ENCODE results near the gene ZBTB34. TPM values are rescaled to one million over a fixed set of nuclear protein-coding genes. Genes with fewer than 3 reads are reported as not detected.

ZBTB34 gene
- total and polyA plus RNA-seq, 9 of the 15 experiments (the other 6 are each of a cell fraction or from before 2014, with no cell fraction given) = 2.7 to 15.6 (median 9.8) TPM

DNA sequence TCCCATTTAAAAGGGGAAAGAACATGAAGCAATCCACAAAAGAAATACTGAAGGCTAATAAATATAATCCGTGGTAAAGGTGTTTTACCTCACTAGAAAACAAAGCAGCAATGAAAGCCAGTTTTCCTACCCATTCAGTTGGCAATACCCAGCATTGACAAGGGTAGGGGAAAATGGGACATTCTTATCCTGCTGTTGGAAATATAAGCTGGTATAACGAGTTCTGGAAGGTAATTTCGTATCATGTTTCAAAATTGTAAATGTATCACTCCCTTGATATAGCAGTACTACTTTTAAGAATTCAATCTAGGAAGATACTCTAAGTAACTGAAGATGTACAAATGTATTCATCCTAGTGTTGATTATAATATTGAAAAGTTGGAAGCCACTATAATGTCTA, 31.2 kb downstream of the ZBTB34 start (continued):
- TF ChIP-seq, protein P1, sequence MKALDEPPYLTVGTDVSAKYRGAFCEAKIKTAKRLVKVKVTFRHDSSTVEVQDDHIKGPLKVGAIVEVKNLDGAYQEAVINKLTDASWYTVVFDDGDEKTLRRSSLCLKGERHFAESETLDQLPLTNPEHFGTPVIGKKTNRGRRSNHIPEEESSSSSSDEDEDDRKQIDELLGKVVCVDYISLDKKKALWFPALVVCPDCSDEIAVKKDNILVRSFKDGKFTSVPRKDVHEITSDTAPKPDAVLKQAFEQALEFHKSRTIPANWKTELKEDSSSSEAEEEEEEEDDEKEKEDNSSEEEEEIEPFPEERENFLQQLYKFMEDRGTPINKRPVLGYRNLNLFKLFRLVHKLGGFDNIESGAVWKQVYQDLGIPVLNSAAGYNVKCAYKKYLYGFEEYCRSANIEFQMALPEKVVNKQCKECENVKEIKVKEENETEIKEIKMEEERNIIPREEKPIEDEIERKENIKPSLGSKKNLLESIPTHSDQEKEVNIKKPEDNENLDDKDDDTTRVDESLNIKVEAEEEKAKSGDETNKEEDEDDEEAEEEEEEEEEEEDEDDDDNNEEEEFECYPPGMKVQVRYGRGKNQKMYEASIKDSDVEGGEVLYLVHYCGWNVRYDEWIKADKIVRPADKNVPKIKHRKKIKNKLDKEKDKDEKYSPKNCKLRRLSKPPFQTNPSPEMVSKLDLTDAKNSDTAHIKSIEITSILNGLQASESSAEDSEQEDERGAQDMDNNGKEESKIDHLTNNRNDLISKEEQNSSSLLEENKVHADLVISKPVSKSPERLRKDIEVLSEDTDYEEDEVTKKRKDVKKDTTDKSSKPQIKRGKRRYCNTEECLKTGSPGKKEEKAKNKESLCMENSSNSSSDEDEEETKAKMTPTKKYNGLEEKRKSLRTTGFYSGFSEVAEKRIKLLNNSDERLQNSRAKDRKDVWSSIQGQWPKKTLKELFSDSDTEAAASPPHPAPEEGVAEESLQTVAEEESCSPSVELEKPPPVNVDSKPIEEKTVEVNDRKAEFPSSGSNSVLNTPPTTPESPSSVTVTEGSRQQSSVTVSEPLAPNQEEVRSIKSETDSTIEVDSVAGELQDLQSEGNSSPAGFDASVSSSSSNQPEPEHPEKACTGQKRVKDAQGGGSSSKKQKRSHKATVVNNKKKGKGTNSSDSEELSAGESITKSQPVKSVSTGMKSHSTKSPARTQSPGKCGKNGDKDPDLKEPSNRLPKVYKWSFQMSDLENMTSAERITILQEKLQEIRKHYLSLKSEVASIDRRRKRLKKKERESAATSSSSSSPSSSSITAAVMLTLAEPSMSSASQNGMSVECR (CRISPR knock-in tag; IDR thresholded peaks at IDR 0.05) = no peak
- TF ChIP-seq NFATC3 (IDR thresholded peaks at IDR 0.05) (no peak), SP1 (CRISPR knock-in tag; IDR thresholded peaks at IDR 0.05) (no peak), SIN3A (IDR thresholded peaks at IDR 0.05; ENCODE audit: borderline replicate concordance in 2 of 2, control insufficient read depth in 1 of 2, low read depth in 2 of 2, low read length in 2 of 2) (no peak), PHB (CRISPR knock-in tag; IDR thresholded peaks at IDR 0.05) (no peak), CBX8 (IDR thresholded peaks at IDR 0.05; ENCODE audit: borderline replicate concordance, extremely low read depth, low read depth, low read length, poor library complexity, severe bottlenecking) (no peak), FOSL1 (tag; conservative IDR thresholded peaks at IDR 0.05) (no peak), ZNF584 (CRISPR knock-in tag; IDR thresholded peaks at IDR 0.05; ENCODE audit: low read depth) (no peak), RBM22 (IDR thresholded peaks at IDR 0.05; ENCODE audit: low read depth, low read length, poor library complexity, severe bottlenecking) (no peak), RFX1 (IDR thresholded peaks at IDR 0.05) (no peak), DPF2 (IDR thresholded peaks at IDR 0.05) (no peak), RBM15 (IDR thresholded peaks at IDR 0.05; ENCODE audit: insufficient read depth, low read length) (no peak)
- TF ChIP-seq, protein P2, sequence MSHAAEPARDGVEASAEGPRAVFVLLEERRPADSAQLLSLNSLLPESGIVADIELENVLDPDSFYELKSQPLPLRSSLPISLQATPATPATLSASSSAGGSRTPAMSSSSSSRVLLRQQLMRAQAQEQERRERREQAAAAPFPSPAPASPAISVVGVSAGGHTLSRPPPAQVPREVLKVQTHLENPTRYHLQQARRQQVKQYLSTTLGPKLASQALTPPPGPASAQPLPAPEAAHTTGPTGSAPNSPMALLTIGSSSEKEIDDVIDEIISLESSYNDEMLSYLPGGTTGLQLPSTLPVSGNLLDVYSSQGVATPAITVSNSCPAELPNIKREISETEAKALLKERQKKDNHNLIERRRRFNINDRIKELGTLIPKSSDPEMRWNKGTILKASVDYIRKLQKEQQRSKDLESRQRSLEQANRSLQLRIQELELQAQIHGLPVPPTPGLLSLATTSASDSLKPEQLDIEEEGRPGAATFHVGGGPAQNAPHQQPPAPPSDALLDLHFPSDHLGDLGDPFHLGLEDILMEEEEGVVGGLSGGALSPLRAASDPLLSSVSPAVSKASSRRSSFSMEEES (CRISPR knock-in tag; IDR thresholded peaks at IDR 0.05) = no peak
- TF ChIP-seq, protein P3, sequence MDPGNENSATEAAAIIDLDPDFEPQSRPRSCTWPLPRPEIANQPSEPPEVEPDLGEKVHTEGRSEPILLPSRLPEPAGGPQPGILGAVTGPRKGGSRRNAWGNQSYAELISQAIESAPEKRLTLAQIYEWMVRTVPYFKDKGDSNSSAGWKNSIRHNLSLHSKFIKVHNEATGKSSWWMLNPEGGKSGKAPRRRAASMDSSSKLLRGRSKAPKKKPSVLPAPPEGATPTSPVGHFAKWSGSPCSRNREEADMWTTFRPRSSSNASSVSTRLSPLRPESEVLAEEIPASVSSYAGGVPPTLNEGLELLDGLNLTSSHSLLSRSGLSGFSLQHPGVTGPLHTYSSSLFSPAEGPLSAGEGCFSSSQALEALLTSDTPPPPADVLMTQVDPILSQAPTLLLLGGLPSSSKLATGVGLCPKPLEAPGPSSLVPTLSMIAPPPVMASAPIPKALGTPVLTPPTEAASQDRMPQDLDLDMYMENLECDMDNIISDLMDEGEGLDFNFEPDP (CRISPR knock-in tag; IDR thresholded peaks at IDR 0.05) = no peak

Measured in K562 (cell line).